NCI-H2107 (cell line): ENCODE results near the gene CDYL.

Source experiments
- DNase-seq: peaks from one replicate; lab custom pipeline; 2025; lab: John Stamatoyannopoulos, UW

The CDYL gene

DNA sequence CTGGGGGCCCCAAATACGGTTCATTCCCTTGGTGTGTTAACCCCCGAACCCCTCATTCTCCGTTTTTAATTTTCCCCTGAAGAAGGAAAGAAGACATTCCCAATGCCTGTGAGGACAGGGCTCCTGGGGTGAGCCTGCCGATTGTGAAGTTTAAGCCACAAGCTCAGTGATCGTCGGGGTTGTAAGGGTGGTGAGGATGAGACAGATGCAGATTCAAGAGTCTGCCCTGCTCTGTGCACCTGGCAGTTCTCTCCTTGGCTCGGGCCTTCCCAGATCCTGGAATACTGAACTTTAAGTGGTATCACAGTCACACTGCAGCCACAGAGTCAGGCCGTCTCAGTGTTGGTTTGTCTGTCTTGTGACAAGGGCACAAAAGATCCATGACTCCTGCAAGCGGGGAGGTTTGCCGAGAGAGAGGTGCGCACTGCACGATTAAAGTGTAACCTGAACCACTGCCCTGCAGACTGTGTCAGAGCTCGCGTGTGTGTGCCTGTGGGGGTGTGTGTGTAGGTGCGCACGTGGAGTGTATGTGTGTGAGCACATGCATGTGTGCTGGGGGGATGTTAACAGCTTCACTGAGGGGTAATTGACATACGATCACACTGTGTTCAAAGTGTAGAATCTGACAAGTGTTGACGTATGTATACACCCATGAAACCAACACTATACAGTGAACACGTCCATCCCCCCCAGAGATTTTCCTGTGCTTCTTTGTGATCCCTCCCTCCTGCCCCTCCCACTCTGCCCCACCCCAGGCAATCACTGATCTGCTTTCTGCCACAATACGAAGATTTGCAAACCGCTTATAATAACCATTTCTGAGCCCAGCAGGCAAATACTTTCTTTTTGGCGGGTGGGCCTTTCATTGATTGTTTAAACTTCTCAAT, 188.7 kb downstream of the CDYL start:
- DNase-seq = no peak

DNA sequence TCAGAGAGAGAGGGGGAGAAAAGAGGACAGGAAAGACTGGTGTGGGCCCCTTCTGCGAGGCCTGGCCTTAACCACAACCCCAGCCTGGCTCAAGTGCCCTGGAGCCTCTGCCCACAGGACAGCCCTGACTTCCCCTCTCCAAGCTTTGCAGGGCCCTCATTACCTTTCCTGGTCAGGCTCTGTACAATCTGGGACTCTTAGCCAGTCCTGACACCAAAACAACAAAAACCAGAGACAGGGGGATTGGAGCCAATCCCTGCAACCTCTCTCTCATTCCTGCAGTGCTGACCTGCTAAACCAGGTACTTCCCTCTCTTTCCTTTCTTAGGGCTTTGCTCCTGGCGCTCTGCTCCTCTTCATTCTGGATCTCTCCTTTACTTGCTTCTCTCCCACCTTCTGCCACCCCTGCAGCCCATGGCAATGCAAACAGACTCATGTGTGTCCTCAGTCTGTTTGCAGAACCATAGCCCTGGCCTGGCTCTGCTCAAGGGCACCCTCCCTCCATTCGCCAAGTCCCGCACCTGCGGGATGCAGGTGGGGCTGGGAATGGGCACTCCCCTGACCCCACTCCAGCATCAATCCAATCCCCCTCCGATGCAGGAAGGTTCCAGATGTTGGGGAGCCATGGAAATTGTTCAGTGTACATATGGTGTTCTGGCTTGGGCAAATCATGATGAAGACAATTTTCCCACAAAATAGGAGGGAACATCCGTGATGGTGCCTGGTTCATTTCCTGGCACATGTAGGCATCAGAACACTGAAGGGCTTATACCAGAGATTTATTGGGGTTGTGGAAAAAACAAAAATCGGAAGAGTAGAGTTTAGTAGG, 189.6 kb downstream of the CDYL start:
- no peak for DNase-seq

- DNase-seq = no peak
Observed at GRCh38 chr6:4967301-4968030, 191.3 kb downstream of the CDYL start.

DNA sequence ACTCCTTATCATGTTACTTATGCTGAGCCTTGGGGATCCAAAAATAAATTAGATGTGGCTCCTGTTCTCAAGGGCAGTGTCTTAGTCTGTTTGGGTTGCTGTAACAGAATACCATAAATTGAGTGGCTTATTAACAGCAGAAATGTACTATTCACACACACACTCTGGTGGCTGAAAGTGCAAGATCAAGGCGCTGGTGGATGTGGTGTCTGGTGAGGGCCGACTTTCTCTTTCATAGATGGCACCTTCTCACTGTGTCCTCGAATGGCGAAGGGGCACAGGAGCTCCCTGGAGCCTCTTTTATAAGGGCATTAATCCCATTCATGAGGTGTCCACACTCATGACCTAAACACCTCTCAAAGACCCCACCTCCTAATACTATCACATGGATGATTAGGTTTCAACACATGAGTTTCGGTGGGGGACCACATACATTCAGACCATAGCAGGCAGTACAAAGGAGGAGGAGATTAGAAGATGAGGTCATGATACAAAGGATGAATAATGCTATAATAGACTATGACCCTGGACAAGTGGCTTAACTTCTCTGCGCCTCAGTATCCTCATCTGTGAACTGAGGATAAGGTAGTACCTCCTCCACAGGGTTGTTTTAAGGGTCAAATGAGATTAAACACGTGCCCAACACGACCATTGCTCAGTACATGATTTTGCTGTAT, 193.5 kb downstream of the CDYL start:
- DNase-seq = no peak

DNA sequence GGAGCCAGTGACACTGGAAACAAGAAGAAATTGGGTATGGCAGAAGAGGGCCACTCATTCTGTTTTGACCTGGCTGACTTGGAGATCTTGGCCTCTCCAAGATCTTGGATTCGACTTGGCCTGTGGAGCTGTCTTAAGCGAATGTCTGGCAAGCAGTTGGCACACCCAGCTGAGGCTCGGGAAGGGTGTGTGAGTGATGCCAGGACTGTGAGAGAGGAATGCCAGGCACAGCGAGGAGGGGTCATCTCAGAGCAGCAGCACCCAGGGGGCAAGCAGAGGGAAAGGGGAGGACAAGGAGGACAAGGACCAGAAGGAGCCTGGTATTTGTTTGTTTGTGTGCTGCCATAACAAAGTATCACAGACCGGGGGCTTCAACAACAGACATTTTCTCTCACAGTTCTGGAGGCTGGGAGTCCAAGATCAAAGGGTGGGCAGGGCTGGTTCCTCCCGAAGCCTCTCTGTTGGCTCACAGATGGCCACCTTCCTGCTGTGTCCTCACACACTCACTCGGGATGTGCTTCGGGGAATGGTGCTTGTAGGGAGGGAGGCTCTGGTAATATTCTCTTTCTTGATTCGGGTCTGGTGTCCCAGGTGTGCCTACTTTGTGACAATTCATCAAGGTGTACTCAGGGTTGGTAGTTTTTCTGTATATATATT, 194.7 kb downstream of the CDYL start:
- no peak for DNase-seq

DNA sequence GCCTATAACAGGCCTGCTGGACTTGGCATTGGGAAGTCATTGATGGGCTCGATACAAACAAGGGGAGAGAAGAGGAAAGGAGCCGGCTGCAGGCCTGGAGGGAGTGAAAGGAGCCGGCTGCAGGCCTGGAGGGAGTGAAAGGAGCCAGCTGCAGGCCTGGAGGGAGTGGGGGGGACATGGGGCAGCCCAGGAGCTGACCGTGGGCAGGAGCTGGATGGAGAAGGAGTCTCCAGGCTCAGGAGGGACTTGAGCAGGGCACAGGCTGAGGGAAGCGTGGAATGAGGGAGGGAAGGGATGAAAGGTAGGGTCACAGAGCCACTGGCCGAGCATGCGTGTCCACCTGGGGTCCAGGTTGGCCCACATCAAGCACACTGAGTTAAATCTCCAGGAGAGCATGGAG, 195.6 kb downstream of the CDYL start:
- DNase-seq = no peak

- DNase-seq = no peak
Observed at GRCh38 chr6:4972438-4972837, 196.2 kb downstream of the CDYL start.

- no peak for DNase-seq
Observed at GRCh38 chr6:4973415-4973814, 197.2 kb downstream of the CDYL start.

GRCh38 chr6:4973982-4974745, 198.0 kb downstream of the CDYL start:
- peak; percentile 54 for DNase-seq

DNA sequence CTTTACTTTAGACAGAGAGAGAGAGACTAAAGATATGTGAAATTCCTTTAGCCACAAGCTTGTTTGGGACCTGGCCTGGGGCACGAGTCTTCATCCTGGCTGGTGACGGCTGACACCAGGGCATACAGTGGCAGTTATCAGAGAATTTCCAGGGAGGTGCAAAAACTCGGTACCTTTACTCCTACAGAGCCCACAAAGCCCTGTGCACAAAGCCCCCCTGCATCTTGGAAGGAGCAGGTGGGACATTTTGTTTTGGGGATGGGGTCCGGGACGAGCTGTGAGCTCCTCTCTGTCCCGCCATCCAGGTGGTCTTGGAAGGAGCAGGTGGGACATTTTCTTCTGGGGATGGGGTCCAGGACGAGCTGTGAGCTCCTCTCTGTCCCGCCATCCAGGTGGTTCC, 198.8 kb downstream of the CDYL start:
- DNase-seq = no peak

- no peak for DNase-seq
Observed at GRCh38 chr6:4975506-4975905, 199.3 kb downstream of the CDYL start.

GRCh38 chr6:4977468-4977867, 201.3 kb downstream of the CDYL start:
- DNase-seq = no peak

GRCh38 chr6:4979426-4979825, 203.2 kb downstream of the CDYL start:
- DNase-seq = no peak

GRCh38 chr6:4981761-4982160, 205.6 kb downstream of the CDYL start:
- DNase-seq = no peak

GRCh38 chr6:4983322-4983721, 207.1 kb downstream of the CDYL start:
- DNase-seq = no peak

DNA sequence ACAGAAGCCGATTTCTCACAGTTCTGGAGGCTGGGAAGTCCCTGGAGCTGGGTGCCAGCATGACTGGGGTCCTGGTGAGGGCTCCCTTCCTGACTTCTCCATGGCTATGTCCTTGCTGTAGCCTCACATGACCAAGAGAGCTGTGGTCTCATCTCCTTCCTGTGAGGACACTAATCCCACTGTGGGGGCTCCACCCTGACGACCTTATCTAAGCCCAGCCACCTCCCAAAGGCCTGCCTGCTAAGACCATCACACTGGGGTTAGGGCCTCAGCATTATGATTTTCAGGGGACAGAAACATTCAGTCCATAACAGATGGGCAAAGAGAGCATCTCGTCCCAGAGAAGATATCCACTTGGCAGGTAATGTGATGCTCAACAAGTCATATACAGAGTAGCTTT, 210.8 kb downstream of the CDYL start:
- no peak for DNase-seq

DNA sequence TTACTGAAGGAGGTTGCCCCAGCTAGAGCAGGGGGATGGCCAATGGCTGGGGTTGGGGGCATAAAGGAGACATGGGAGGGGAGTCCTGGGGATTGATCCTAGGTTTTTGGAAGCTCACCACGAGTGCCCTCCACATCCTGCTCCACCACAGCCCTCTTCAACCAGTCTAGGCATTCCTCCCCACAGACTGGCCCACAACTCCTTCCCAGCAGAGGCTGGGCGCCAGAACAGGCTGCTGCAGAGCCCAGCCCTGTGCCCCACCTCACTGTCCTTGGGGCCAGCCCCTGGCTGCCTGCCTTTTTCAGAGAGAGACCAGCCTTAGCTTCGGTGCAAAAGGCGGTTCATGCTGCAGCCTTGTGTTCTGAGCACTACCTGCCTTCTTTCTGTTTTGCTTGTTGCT, 211.2 kb downstream of the CDYL start:
- DNase-seq = no peak

DNA sequence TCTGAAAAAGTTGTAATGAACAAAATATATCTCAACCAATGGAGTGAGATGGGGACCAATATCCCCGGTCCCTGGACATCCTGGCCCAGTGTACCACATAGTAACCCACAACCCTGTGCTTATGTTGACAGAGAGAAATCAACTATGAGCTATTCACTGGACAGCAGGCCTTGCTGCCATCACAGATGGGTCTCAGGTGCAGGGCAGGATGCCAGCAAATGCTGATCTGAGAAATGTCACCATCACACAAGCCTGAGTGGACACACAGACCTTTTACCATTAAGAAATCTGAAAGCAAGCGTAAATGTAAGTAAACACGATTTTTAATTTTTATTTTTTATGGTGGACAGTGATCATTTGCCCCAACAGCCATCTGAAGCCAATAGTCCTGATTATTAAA, 218.5 kb downstream of the CDYL start:
- DNase-seq = no peak

DNA sequence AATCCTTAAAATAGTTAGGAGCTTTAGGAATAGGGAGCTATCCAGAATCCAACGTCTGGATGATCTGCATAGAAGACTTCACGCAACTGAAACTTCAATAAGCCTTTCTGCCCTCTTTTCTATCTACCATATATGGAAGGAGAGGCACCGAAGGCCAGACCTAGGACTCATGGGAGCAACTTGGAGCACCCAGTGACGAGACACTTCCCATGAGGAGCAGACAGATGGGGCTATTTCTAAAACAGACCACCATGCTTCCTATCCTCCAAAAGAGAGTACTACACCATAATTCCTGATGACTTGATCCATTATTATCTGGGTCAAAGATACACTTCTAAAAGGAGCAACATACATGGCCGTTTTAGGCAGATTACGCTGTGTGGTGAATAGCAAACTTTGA, 221.7 kb downstream of the CDYL start:
- DNase-seq = no peak

DNA sequence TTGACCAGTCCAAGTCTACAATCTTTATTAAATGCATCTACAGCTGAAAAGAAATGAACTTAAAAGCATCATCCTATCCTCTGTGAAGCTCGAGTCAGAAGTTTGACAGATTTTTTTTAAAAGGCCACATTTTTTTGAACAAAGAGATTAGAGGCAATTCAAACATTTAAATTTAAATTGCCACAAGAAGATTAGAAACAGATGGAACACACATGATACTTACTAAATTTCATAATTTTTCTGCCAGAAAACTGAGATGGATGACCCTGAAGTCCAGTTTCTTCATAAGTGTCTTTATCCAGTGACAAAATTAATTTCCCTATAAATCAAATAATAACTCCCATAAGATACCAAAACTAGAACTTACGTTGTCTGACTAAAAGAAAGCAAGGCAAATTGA, 223.4 kb downstream of the CDYL start:
- DNase-seq = no peak
